Loucy (cell line): Measurements from ENCODE around the gene ACCSL.

Experiments used
- H2AFZ ChIP-seq: fragments of 200-600 bp; sonication (generic); 2 replicates; pipeline ENCODE4 v1.6.0; 2016; ENCODE audit warnings: antibody characterized with exemption, mild to moderate bottlenecking, low read length, moderate library complexity
- H3F3A ChIP-seq: fragments of 200-600 bp; 2 replicates; pipeline ENCODE4 v1.6.0; 2016; ENCODE audit warnings: antibody characterized with exemption, low read depth, mild to moderate bottlenecking
- H3K27me3 ChIP-seq: fragments of 200-600 bp; sonication (generic); 2 replicates; pipeline ENCODE4 v1.6.1; 2014; ENCODE audit warnings: low read length, mild to moderate bottlenecking; ENCODE audit not compliant: insufficient read depth, poor library complexity, severe bottlenecking
- H3K36me3 ChIP-seq: fragments of 200-600 bp; sonication (generic); 2 replicates; pipeline ENCODE4 v1.6.1; 2016; ENCODE audit warnings: low read length; ENCODE audit not compliant: insufficient read depth
- H3K4me1 ChIP-seq: fragments of 200-600 bp; sonication (generic); 2 replicates; pipeline ENCODE4 v1.5.1; 2014; ENCODE audit warnings: low read length, mild to moderate bottlenecking; ENCODE audit not compliant: insufficient read depth, poor library complexity, severe bottlenecking
- H3K4me2 ChIP-seq: fragments of 200-600 bp; sonication (generic); 2 replicates; pipeline ENCODE4 v1.6.0; 2014; ENCODE audit warnings: antibody characterized with exemption, low read length, low read depth, mild to moderate bottlenecking; ENCODE audit not compliant: poor library complexity, severe bottlenecking
- H3K4me3 ChIP-seq: fragments of 200-600 bp; sonication (generic); 2 replicates; pipeline ENCODE4 v1.5.1; 2014; ENCODE audit warnings: low read length, mild to moderate bottlenecking, mixed read lengths; ENCODE audit not compliant: poor library complexity, severe bottlenecking
- H3K79me2 ChIP-seq: fragments of 200-600 bp; sonication (generic); 2 replicates; pipeline ENCODE4 v1.6.1; 2014; ENCODE audit warnings: low read length; ENCODE audit not compliant: insufficient read depth
- H3K9ac ChIP-seq: fragments of 200-600 bp; sonication (generic); 2 replicates; pipeline ENCODE4 v1.6.0; 2014; ENCODE audit warnings: mild to moderate bottlenecking, low read depth, low read length, moderate library complexity; ENCODE audit not compliant: poor library complexity, severe bottlenecking
- H3K9me2 ChIP-seq: fragments of 200-600 bp; sonication (generic); replicated peaks from 2 replicates; pipeline ENCODE4 v1.6.1; 2016; ENCODE audit warnings: low read depth, low read length, mixed read lengths
- H3K9me3 ChIP-seq: fragments of 200-600 bp; sonication (generic); 2 replicates; pipeline ENCODE4 v1.6.1; 2014; ENCODE audit warnings: mild to moderate bottlenecking, antibody characterized with exemption, low read length, low read depth; ENCODE audit not compliant: insufficient read depth
- H4K20me1 ChIP-seq: fragments of 200-600 bp; sonication (generic); 2 replicates; pipeline ENCODE4 v1.6.0; 2014; ENCODE audit warnings: antibody characterized with exemption, low read length, mild to moderate bottlenecking; ENCODE audit not compliant: insufficient read depth, poor library complexity, severe bottlenecking
- EZH2phosphoT487 ChIP-seq: fragments of 200-600 bp; IDR thresholded peaks from 2 replicates; pipeline ENCODE4 v1.6.1; 2018; ENCODE audit warnings: antibody characterized with exemption, mild to moderate bottlenecking, moderate library complexity, borderline replicate concordance
- TF ChIP-seq, protein P1 (sequence below): fragments of 200-600 bp; sonication (generic); conservative IDR thresholded peaks from 2 replicates; pipeline ENCODE4 v1.5.1; 2014; ENCODE audit warnings: mild to moderate bottlenecking, antibody characterized with exemption, low read length

The ACCSL gene

DNA sequence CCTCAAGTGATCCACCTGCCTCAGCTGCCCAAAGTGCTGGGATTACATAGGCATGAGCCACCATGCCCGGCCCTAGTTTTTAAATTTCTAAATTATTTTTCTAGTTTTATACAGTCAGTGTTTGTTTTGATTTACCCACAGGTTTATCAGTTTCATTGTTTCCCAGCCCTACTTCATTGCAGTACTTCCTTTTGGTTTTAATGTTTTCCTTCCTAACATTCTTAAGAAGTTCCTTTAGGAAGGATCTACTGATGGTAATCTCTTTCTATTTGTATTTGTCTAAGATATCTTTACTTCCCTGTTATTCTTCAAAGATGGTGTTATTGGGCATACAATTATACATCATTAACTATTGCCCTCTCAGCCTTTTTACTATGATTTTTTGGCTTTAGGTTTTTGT lies 42.8 kb downstream of the ACCSL start:
- no peak overlapping the region for H3K4me3 ChIP-seq
- no peaks in the 10 kb centered on the region for H3K36me3 ChIP-seq
- H2AFZ ChIP-seq: no peak overlapping the region
- H3K9me2 ChIP-seq: no peaks in the 10 kb centered on the region
- H3K9ac ChIP-seq: no peak overlapping the region
- no peaks in the 10 kb centered on the region; the same call in 1 of the 2 replicates for H3K79me2 ChIP-seq
- H3K9me3 ChIP-seq: 0 out of 2 replicates have a peak, but pooled peaks cover 2% of the 10 kb centered on the region
- no peaks in the 10 kb centered on the region for H3F3A ChIP-seq
- no peak overlapping the region for H3K4me2 ChIP-seq
- no peak for TF ChIP-seq EZH2phosphoT487
- TF ChIP-seq, protein P1, sequence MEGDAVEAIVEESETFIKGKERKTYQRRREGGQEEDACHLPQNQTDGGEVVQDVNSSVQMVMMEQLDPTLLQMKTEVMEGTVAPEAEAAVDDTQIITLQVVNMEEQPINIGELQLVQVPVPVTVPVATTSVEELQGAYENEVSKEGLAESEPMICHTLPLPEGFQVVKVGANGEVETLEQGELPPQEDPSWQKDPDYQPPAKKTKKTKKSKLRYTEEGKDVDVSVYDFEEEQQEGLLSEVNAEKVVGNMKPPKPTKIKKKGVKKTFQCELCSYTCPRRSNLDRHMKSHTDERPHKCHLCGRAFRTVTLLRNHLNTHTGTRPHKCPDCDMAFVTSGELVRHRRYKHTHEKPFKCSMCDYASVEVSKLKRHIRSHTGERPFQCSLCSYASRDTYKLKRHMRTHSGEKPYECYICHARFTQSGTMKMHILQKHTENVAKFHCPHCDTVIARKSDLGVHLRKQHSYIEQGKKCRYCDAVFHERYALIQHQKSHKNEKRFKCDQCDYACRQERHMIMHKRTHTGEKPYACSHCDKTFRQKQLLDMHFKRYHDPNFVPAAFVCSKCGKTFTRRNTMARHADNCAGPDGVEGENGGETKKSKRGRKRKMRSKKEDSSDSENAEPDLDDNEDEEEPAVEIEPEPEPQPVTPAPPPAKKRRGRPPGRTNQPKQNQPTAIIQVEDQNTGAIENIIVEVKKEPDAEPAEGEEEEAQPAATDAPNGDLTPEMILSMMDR: no peak
- H4K20me1 ChIP-seq: no peaks in the 10 kb centered on the region
- H3K4me1 ChIP-seq: peaks cover 16% of the 10 kb centered on the region
- no peaks in the 10 kb centered on the region for H3K27me3 ChIP-seq

DNA sequence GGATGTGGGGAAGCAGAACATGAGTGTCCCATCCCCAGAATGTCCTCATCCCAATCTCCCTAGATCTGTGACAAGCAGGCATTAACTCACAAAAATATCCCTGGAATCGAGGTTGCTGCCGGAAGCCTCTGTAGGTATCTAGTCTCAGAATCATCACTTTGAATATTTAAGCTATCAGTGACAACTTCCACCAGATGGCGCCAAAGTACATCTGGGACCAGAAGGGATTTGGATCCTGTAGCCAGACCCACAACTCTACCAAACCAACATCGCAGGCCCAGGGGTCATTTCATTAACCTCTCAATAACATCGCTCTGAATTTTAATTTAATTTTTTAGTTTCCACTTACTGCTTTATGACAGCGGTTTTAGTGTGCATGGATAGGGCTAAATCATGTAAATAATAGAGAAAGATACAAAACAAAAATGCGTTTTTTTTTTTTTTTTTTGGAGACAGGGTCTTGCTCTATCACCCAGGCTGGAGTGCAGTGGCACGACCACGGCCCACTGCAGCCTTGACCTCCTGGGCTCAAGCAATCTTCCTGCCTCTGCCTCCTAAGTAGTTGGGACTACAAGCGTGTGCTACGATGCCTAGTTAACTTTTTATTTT lies 46.6 kb downstream of the ACCSL start:
- Histone ChIP-seq H3K79me2 (peaks cover 25% of the 10 kb centered on the region), H3F3A (no peaks in the 10 kb centered on the region), H3K4me3 (no peak overlapping the region), H3K9me3 (no peaks in the 10 kb centered on the region), H3K36me3 (no peaks in the 10 kb centered on the region), H4K20me1 (peaks cover 7% of the 10 kb centered on the region), H3K4me1 (peaks cover 18% of the 10 kb centered on the region), H3K4me2 (no peak overlapping the region), H2AFZ (no peak overlapping the region), H3K27me3 (no peaks in the 10 kb centered on the region), H3K9me2 (no peaks in the 10 kb centered on the region), H3K9ac (no peak overlapping the region)
- TF ChIP-seq EZH2phosphoT487: no peak
- TF ChIP-seq, protein P1: peak; percentile 81

DNA sequence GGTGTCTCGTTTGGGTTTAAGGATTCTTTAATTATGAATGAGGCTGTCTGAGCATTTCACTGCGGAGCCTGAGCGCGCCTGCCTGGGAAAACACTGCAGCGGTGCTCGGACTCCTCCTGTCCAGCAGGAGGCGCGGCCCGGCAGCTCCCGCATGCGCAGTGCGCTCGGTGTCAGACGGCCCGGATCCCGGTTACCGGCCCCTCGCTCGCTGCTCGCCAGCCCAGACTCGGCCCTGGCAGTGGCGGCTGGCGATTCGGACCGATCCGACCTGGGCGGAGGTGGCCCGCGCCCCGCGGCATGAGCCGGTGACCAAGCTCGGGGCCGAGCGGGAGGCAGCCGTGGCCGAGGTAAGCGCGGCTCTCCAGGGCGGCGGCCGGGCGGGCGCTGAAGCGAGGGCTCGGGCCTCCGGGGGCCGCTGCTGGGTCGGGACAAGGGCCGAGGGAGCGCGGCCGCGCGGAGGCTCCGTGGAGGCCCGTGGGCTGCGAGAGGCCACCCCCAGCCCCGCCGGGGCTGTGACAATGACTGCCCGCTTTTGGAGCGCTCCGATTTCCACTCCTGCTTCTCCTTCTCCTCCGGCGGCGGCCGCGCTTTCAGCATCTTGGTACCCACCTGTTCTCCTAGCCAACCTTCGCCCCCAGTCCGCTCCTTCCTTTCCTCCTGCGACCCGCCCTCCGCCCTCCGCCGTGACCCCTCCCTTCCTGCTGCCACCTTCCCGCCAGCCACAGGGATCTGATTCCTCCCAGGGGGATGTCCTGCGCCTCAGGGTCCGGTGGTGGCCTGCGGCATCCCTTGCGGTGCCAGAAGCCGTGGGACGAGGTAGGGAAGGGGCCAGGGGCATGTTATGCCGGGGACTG lies 48.0 kb downstream of the ACCSL start, which contains the start of gene EXT2:
EXT2 (plus strand) TSS at position 173 of the 854 bp plus-strand sequence. CDS start 12,035 bp downstream, outside the sequence.
- H3K9ac ChIP-seq: peak within 1 kb of the TSS; percentile 84
- TF ChIP-seq, protein P1: peak; percentile 81
- TF ChIP-seq EZH2phosphoT487: no peak
- peak within 1 kb of the TSS; percentile 51; the same call in 1 of the 2 replicates for H2AFZ ChIP-seq
- no peaks in the 10 kb centered on the region for H3K27me3 ChIP-seq
- peaks cover 18% of the 10 kb centered on the region for H3K4me1 ChIP-seq
- H3K4me2 ChIP-seq: peak within 1 kb of the TSS; percentile 88
- H4K20me1 ChIP-seq: peaks cover 11% of the 10 kb centered on the region
- no peaks in the 10 kb centered on the region for H3K9me3 ChIP-seq
- H3F3A ChIP-seq: no peaks in the 10 kb centered on the region
- H3K9me2 ChIP-seq: no peaks in the 10 kb centered on the region
- H3K79me2 ChIP-seq: peaks cover 25% of the 10 kb centered on the region
- H3K4me3 ChIP-seq: peak within 1 kb of the TSS; percentile 84
- no peaks in the 10 kb centered on the region for H3K36me3 ChIP-seq
